ENCODE results near the gene GRIN2A.

- TF ChIP-seq CTCF (IDR thresholded peaks at IDR 0.05) (no peak), POLR2A (IDR thresholded peaks at IDR 0.05) (no peak)
Measured at GRCh38 chr16:9908613-9909012, 273.6 kb downstream of the GRIN2A start.
